ENCODE measurements around the gene NAE1.

Gene NAE1

DNA sequence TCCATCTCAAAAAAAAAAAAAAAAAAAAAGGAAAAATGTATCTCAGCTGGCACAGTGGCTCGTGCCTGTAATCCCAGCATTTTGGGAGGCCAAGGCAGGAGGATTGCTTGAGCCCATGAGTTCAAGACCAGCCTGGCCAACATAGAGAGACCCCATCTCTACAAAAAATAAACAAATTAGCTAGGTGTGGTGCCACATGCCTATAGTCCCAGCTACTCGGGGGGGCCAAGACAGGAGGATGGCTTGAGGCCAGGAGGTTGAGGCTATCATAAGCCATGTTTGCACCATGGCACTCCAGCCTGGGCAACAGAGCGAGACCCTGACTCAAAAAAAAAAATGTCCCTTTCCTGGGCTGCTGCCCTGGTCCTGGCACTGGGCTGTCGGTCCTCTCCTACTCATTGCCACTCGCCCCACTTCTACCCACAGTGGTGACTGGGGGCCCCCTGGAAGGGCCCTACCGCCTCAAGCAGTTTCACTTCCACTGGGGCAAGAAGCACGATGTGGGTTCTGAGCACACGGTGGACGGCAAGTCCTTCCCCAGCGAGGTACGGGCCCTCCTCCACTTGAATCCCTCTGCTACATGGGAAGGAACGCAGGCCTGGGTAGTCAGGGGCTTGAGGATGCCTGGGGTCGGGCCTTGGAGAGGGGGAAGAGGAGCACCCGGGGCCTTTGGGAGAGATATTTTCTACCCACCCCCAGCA lies 19.5 kb upstream of the NAE1 start:
- no peak for DNase-seq (ENCODE audit: low read depth, low spot score)

- DNase-seq (ENCODE audit: low read depth, low spot score), result no peak
These were observed 18.8 kb upstream of the NAE1 start for GRCh38 chr16:66849549-66849948.

DNA sequence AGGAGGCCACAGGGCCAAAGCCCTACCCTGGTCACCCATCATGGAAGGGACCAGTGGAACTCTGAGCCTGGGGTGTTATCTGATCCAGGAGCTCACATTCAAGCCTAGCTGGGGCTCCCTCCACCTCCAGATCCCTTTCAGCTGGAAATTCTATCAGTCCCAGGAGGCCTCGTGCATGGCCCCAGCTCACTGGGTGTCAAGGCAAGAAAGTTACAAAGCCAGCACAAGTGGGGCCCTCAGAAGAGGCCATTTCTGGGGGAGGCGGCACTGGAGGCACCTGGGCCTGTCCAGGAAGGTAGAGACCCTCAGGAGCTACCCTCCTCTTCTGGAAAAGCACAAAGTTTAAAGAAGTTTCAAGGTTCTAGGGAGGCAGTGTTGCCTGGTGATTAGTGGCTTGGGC lies 18.2 kb upstream of the NAE1 start:
- DNase-seq (ENCODE audit: low read depth, low spot score), result no peak

GRCh38 chr16:66848172-66848571 lies 17.4 kb upstream of the NAE1 start:
- no peak for DNase-seq (ENCODE audit: low read depth, low spot score)

DNA sequence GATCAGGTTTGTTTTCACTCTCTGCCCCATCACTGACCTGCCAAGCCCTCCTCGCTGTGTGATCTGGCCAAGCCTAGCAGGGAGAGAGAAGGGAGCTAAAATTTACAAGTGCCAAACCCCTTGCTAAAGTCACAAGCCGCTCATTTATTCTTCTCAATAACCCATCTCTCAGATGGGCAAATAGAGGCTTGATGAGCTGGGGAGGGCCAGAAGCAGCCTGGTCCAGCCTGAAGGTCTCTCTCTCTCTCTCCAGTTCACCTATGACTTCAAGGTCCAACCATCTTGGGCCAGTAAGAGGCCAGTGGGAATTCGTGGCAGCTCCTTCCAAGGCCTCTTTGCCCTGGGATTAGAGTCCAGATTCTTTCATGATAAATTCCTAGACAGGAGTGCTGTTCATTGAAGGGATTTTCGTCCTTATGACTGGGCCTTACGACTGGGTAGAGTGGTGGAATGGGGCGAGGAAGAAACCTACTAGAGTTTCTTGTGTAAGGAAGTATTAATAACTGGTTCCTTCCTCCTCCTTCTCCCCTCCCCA lies 16.8 kb upstream of the NAE1 start:
- no peak for DNase-seq (ENCODE audit: low read depth, low spot score)

DNA sequence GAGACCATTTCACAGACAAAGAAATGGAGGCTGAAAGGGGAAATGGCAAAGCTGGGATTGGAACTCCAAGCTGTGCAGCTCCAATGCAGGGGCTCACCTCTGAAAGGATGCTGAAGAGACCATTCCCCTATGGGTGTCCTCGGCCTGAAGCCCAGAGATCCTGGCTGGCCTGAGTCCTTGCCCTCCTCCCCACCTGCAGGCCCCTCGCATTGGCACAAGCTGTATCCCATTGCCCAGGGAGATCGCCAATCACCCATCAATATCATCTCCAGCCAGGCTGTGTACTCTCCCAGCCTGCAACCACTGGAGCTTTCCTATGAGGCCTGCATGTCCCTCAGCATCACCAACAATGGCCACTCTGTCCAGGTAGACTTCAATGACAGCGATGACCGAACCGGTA lies 16.1 kb upstream of the NAE1 start:
- no peak for DNase-seq (ENCODE audit: low read depth, low spot score)

DNA sequence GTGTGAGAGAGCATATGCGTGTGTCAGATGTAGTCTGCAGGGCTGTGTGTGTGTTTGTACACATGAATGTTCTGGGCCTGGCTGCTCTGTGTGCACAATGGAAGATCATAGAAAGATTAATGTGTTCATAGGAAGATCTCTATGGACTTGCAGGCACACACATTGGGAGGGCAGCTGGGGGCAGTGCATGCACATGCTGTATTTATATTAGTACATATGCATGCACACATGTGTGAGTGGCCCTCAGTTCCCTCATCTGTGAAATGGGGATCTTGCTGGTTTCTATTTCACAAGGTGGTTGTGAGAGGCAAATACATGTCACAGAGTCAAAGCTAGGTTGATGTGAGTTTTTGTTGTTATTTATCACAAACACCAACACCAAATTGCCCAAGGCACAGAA lies 15.5 kb upstream of the NAE1 start:
- no peak for DNase-seq (ENCODE audit: low read depth, low spot score)

GRCh38 chr16:66845791-66846221 lies 15.0 kb upstream of the NAE1 start:
- DNase-seq (ENCODE audit: low read depth, low spot score), result no peak

- no peak for DNase-seq (ENCODE audit: low read depth, low spot score)
These were observed 14.3 kb upstream of the NAE1 start for GRCh38 chr16:66845080-66845410.

GRCh38 chr16:66844342-66845079 lies 13.7 kb upstream of the NAE1 start, which contains the start of gene CA7:
Gene CA7 (plus strand): TSS chr16:66844414. CDS start chr16:66844488, 74 bp downstream.
- no peak for DNase-seq (ENCODE audit: low read depth, low spot score)

GRCh38 chr16:66844009-66844341 lies 13.2 kb upstream of the NAE1 start:
- no peak for DNase-seq (ENCODE audit: low read depth, low spot score)

GRCh38 chr16:66843191-66843590 lies 12.4 kb upstream of the NAE1 start:
- DNase-seq (ENCODE audit: low read depth, low spot score), result no peak

DNA sequence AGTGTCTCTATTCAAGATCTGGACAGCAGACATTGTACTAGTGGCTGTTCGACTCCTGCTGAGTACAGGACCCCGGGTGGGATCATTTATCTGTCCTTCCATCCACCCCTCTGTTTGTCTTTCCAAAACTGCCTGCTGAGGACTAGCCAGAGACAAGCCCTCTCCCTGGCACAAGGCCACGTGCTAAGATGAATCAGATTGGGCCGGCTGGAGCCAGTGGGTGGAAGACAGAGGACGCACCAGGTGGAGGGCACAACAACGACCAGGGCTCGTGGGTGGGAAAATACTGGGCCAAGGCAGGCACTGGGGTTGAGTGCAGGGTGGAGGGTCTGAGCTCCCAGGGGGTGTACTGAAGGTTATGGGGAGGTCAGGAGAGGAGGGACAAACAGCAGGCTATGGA lies 12.0 kb upstream of the NAE1 start:
- no peak for DNase-seq (ENCODE audit: low read depth, low spot score)

DNA sequence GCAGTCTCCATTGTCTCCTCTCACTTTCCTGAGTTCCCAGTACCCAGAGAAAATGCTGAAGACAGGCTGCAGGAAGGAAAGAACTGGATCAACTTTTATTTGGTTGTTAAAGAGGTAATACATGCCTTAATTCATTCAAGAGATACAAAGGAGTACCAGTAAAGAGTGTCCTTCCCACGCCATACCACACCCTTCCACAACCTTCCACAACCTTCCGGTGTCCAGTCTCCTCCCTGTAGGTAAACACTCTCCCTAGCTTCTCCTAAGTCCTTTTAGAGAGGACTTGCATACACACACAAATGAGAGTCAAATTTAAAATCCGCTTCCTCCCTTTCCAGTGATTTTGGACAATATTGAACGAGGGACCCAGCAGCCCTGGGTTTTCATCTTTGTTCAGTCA lies 10.6 kb upstream of the NAE1 start:
- DNase-seq (ENCODE audit: low read depth, low spot score), result no peak

GRCh38 chr16:66840883-66841282 lies 10.1 kb upstream of the NAE1 start:
- no peak for DNase-seq (ENCODE audit: low read depth, low spot score)

DNA sequence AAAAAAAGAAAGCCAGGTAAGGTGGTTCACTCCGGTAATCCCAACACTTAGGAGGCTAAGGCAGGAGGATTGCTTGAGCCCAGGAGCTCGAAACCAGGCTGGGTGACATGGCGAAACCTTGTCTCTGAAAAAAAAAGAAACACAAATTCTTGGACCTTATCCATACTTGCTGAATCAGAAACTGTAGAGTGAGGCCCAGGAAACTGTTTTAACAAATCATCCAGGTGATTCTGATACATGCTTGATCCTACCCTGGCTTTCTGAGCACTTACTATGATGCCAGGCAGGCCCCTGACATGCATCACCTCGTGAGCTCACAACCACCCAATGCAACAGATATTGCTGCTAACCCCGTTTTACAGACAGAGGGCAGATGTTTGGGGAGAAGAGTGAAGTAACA lies 4.0 kb upstream of the NAE1 start:
- DNase-seq (ENCODE audit: low read depth, low spot score), result no peak

GRCh38 chr16:66832661-66833305 lies 2.0 kb upstream of the NAE1 start:
- no peak for DNase-seq (ENCODE audit: low read depth, low spot score)

- DNase-seq (ENCODE audit: low read depth, low spot score), result no peak
These were observed 1.4 kb upstream of the NAE1 start for GRCh38 chr16:66832190-66832589.

DNA sequence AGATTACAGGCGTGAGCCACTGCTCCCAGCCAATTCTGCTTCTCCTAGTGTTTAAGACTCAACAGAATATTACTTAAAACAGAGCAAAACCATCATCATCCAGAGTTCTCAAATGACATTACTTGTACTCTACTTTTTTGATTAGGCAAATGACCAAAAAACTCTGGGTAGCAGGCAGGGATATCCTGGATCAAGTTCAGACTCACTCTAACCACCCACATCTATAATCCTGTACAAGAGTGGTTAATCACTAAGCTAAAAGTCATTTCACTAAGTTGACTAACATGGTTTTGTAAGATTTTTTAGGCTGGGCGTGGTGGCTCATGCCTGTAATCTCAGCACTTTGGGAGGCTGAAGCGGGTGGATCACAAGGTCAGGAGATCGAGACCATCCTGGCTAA lies 6.8 kb downstream of the NAE1 start:
- no peak for DNase-seq (ENCODE audit: low read depth, low spot score)

GRCh38 chr16:66814734-66815133 lies 16.0 kb downstream of the NAE1 start:
- no peak for DNase-seq (ENCODE audit: low read depth, low spot score)

- no peak for DNase-seq (ENCODE audit: low read depth, low spot score)
These were observed 19.7 kb downstream of the NAE1 start for GRCh38 chr16:66811043-66811442.

DNA sequence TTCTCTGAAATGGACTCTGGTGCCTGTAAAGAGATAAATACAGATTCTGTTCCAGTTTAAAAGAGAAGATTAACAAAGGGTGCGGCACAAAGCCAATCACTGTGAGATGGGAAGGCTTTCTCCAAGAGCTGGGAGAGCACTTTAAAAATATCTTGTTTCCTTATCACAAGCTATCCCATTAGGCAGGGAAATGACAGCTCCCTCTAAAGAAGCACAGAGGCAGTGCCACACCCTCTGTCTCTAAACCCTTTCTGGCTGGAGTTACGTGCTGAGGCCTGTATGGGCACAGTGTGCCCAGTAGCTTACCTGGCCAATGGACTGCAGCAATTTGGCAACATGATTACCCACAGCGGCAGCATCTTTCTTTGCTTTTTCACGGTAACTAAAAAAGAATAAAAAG lies 20.4 kb downstream of the NAE1 start:
- no peak for DNase-seq (ENCODE audit: low read depth, low spot score)

DNA sequence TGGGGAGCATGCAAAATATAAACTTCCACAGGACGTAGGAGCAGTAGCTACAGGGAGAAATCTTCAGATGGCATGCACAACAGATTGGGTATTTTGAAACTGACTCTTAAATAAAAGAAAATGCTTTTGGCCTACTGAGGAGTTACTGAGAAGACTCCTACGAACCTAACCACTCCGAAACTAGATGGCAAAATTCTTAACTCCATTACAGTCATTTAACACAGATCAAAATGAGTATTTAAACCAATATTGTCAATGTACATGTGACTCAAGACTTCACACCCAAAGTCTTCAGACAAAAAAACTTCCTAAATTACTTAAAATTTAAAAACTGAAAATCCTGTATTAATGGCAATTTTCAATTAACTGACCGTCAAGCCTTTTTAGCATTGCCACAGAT lies 21.0 kb downstream of the NAE1 start:
- DNase-seq (ENCODE audit: low read depth, low spot score), result no peak
